HEK293 (cell line): ENCODE measurements around the gene FADS6.

Experiments
- CTCF ChIA-PET: fragments of 350-600 bp; formaldehyde crosslinking; extraction: SDS; loops from one replicate; lab custom pipeline; 2021; ENCODE audit warnings: antibody characterized with exemption; lab: Yijun Ruan, JAX
- POLR2A ChIA-PET: fragments of 300-600 bp; formaldehyde crosslinking; extraction: SDS; loops from one replicate; lab custom pipeline; 2020; ENCODE audit warnings: antibody characterized with exemption, inconsistent platforms; lab: Yijun Ruan, JAX
- H3K27ac ChIP-seq: fragments of 200-500 bp; sonication (Bioruptor generic); 2 replicates; pipeline ENCODE4 v1.5.1; 2014; ENCODE audit warnings: low read depth, low read length, control low read depth, inconsistent platforms; ENCODE audit errors: extremely low read depth
- H3K36me3 ChIP-seq, 2 experiments: fragments of 200-500 bp in 1 of 2; sonication (Bioruptor generic) in 1 of 2; 1 replicate in 1 of 2; 2 replicates in 1 of 2; pipeline ENCODE4 v1.5.1; 2014 to 2017; ENCODE audit warnings: inconsistent platforms in 2 of 2, low read length in 2 of 2; ENCODE audit not compliant: control insufficient read depth in 2 of 2, insufficient read depth in 1 of 2
- H3K4me1 ChIP-seq: fragments of 200-500 bp; sonication (Bioruptor generic); 2 replicates; pipeline ENCODE4 v1.5.1; 2014; ENCODE audit warnings: mild to moderate bottlenecking, low read length, inconsistent platforms; ENCODE audit not compliant: control insufficient read depth, insufficient read depth
- H3K4me3 ChIP-seq: 2 replicates; pipeline ENCODE4 v1.5.1; 2011; ENCODE audit warnings: low read depth, mild to moderate bottlenecking, control low read depth, low read length, moderate library complexity
- H3K9me3 ChIP-seq: fragments of 200-500 bp; sonication (Bioruptor generic); 2 replicates; pipeline ENCODE4 v1.5.1; 2014; ENCODE audit warnings: low read depth, low read length, inconsistent platforms; ENCODE audit not compliant: control insufficient read depth, insufficient read depth
- GFI1B ChIP-seq: fragments of 450-650 bp; formaldehyde crosslinking; IDR thresholded peaks from 2 replicates; pipeline ENCODE4 v1.5.1; 2016; ENCODE audit warnings: missing biosample characterization, missing genetic modification characterization
- GLI2 ChIP-seq: fragments of 450-650 bp; formaldehyde crosslinking; IDR thresholded peaks from 2 replicates; pipeline ENCODE4; 2017; ENCODE audit warnings: missing biosample characterization, missing genetic modification characterization, low read depth, borderline replicate concordance
- GLI4 ChIP-seq: fragments of 450-650 bp; formaldehyde crosslinking; IDR thresholded peaks from 2 replicates; pipeline ENCODE4 v1.5.1; 2016; ENCODE audit warnings: missing biosample characterization, missing genetic modification characterization
- ZBTB44 ChIP-seq: fragments of 450-650 bp; IDR thresholded peaks from 2 replicates; pipeline ENCODE4 v1.5.1; 2018; ENCODE audit warnings: missing biosample characterization, mild to moderate bottlenecking, missing genetic modification characterization
- ZFP3 ChIP-seq: fragments of 450-650 bp; formaldehyde crosslinking; IDR thresholded peaks from 2 replicates; pipeline ENCODE4 v1.5.1; 2016; ENCODE audit warnings: low read depth, missing biosample characterization, missing genetic modification characterization
- ZIC2 ChIP-seq: fragments of 450-650 bp; formaldehyde crosslinking; IDR thresholded peaks from 2 replicates; pipeline ENCODE4 v1.5.1; 2016; ENCODE audit warnings: missing biosample characterization, missing genetic modification characterization
- ZNF10 ChIP-seq: fragments of 450-650 bp; formaldehyde crosslinking; IDR thresholded peaks from 2 replicates; pipeline ENCODE4 v1.5.1; 2017; ENCODE audit warnings: missing biosample characterization, missing genetic modification characterization
- ZNF132 ChIP-seq: fragments of 450-650 bp; formaldehyde crosslinking; IDR thresholded peaks from 2 replicates; pipeline ENCODE4 v1.5.1; 2017; ENCODE audit warnings: missing biosample characterization, missing genetic modification characterization, borderline replicate concordance
- ZNF23 ChIP-seq: fragments of 450-650 bp; formaldehyde crosslinking; IDR thresholded peaks from 2 replicates; pipeline ENCODE4 v1.5.1; 2016; ENCODE audit warnings: missing biosample characterization, missing genetic modification characterization, borderline replicate concordance
- ZNF266 ChIP-seq: fragments of 450-650 bp; formaldehyde crosslinking; IDR thresholded peaks from 2 replicates; pipeline ENCODE4 v1.5.1; 2016; ENCODE audit warnings: missing biosample characterization, missing genetic modification characterization, low read depth
- ZNF335 ChIP-seq: fragments of 450-650 bp; formaldehyde crosslinking; conservative IDR thresholded peaks from 2 replicates; pipeline ENCODE4 v1.5.1; 2016; ENCODE audit warnings: missing biosample characterization, missing genetic modification characterization
- ZNF548 ChIP-seq: fragments of 450-650 bp; formaldehyde crosslinking; IDR thresholded peaks from 2 replicates; pipeline ENCODE4 v1.5.1; 2016; ENCODE audit warnings: missing biosample characterization, missing genetic modification characterization
- ZNF621 ChIP-seq: fragments of 450-650 bp; formaldehyde crosslinking; IDR thresholded peaks from 2 replicates; pipeline ENCODE4 v1.5.1; 2017; ENCODE audit warnings: missing biosample characterization, missing genetic modification characterization
- ZNF677 ChIP-seq: fragments of 450-650 bp; IDR thresholded peaks from 2 replicates; pipeline ENCODE4 v1.5.0; 2018; ENCODE audit warnings: missing biosample characterization, mild to moderate bottlenecking, missing genetic modification characterization, moderate library complexity
- ZNF837 ChIP-seq: fragments of 450-650 bp; formaldehyde crosslinking; IDR thresholded peaks from 2 replicates; pipeline ENCODE4 v1.5.1; 2016; ENCODE audit warnings: missing biosample characterization, missing genetic modification characterization
- ZSCAN23 ChIP-seq: fragments of 450-650 bp; formaldehyde crosslinking; IDR thresholded peaks from 2 replicates; pipeline ENCODE4 v1.5.1; 2016; ENCODE audit warnings: missing biosample characterization, missing genetic modification characterization

Gene FADS6

DNA sequence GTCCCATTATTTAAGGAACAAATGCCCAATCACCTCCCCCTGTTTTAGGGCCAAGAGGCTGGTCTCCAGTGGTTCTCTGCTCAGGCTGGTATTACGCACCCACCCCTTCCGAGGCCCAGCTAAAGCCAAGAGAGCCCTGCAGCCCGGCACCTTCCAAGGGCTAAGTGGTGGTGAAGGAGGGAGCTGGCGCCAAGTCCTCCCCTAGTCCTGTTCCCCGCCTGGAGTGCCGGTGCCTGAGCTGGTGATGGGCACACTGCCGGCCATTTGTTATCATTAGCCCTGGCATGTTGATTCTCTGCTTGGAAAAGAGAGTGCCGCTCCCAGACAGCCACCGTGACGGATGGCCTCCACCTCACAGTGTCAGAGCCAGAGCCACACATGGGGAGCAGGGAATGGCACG is 65.6 kb downstream of the FADS6 start:
- CTCF ChIA-PET, result interaction anchor here (1.0 to 1.2 kb wide), 3 partner anchors 15 to 37 kb away, joined by 5 to 8 read pairs (median 5); no protein-coding TSS in a partner anchor
- Histone ChIP-seq H3K36me3 (peaks cover 0 to 36% of the 10 kb centered on the region in 2 experiments; a peak in 1 of 3 replicates), H3K4me1 (no peaks in the 10 kb centered on the region), H3K4me3 (no peak overlapping the region), H3K9me3 (no peaks in the 10 kb centered on the region), H3K27ac (no peak overlapping the region)
- POLR2A ChIA-PET, result no interaction called here
- TF ChIP-seq ZBTB44, result no peak
- no peak for TF ChIP-seq GLI2
- no peak for TF ChIP-seq ZNF621
- TF ChIP-seq ZNF677, result no peak
- TF ChIP-seq ZNF548 (tag by site-specific recombination), result no peak
- no peak for TF ChIP-seq GLI4 (tag by site-specific recombination)
- TF ChIP-seq ZNF335 (tag by site-specific recombination), result no peak
- no peak for TF ChIP-seq ZNF23 (tag by site-specific recombination)
- no peak for TF ChIP-seq ZFP3 (tag by site-specific recombination)
- no peak for TF ChIP-seq GFI1B
- no peak for TF ChIP-seq ZNF266 (tag by site-specific recombination)
- TF ChIP-seq ZNF837, result no peak
- no peak for TF ChIP-seq ZIC2 (tag by site-specific recombination)
- TF ChIP-seq ZSCAN23 (tag by site-specific recombination), result no peak
- TF ChIP-seq ZNF10, result no peak
- TF ChIP-seq ZNF132 (tag by site-specific recombination), result no peak
